NCI-H446 (cell line): ENCODE measurements around the gene ZNF205.
A peak's percentile ranks its signal among the peaks of the same experiment; 100 is the strongest.
"Not testable (repeated sequence)": the region's sequence is repeated elsewhere in the genome, so short reads cannot be mapped to it uniquely, and the experiment has no call there.

Source experiments
- DNase-seq, 2 experiments: peaks; one replicate each; lab custom pipeline; 2025; lab: John Stamatoyannopoulos, UW

The ZNF205 gene

GRCh38 chr16:3148256-3149192, 36.1 kb downstream of the ZNF205 start:
- no peak for DNase-seq

GRCh38 chr16:3149193-3149530, 36.8 kb downstream of the ZNF205 start:
- DNase-seq: no peak

GRCh38 chr16:3149630-3150345, 37.4 kb downstream of the ZNF205 start:
- peak in 1 of 2 experiments; percentile 36 for DNase-seq

DNA sequence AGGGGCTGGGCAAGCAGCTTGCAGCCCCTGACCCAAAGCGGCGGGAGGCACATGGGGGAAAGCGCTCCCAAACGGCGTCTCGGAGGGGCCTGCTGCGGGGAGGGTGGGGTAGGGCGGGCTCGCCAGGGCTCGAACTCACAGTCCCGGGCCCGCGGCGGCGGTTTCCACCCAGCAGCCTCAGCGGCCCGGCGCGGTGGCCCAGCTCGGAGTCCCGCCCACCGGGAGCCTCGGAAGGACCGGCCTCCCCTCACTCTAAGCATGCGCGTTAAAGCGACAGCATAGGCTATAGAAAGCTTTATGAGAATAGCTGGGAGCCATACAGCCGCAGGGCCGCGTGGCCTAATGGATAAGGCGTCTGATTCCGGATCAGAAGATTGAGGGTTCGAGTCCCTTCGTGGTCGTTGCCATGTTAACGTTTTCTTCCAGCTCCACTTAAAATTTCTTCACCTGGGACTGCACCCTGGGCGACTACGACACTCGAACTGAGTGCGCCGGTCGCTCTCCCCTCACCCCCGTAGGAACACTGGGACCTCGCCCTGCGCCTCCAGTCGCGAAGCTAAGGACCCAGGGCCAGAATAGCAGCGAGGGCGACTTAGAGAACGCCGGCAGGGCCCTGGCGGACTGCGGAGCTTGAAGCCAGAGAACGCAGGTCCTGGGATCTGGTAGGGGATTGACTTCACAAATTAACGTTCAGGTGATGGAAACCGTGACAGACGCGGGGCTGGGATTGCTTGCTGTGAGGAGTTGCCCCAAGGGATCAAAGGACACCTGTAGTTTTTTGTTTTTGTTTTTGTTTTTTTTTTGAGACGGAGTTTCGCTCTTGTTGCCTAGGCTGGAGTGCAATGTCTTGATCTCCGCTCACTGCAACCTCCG, 38.2 kb downstream of the ZNF205 start:
- DNase-seq: peak; percentile 94 to 97

- peak in 1 of 2 experiments; percentile 68 for DNase-seq
Measured at GRCh38 chr16:3152027-3152276, 39.6 kb downstream of the ZNF205 start.

GRCh38 chr16:3152277-3152990, 40.0 kb downstream of the ZNF205 start:
- peak; percentile 88 to 95 for DNase-seq

DNA sequence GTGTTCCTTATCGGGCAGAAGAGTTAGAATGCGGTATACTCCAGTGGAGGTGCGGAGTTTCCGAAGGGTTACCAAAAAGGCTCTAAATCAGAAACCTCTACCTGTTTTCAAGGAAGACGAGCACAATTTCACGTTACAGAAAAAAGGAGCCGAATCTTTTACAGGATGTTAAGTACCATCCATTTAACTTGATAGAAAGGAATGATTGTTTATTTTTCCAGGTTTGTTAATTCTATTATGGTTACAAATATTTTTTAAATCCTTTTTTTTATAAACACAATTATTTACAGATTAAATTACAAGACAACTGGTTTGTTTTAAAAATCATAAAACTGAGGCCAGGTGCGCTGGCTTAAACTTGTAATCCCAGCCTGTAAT, 40.6 kb downstream of the ZNF205 start:
- no peak for DNase-seq

- no peak for DNase-seq
Measured at GRCh38 chr16:3155181-3155580, 42.8 kb downstream of the ZNF205 start.

DNA sequence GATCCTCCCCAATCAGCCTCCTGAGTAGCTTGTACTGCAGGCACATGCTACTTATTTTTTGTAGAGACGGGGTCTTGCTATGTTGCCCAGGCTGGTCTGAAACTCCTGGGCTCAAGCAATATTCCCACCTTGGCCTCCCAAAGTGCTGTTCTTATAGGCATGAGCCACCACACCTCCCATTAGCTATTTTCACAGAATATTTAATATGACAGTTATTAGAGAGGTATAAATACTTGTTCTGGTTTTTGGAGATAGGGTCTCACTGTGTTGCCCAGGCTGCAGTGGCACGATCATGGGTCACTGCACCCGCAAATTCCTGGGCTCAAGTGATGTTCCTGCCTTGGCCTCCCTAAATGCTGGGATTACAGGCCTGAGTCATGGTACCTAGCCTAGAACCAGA, 43.6 kb downstream of the ZNF205 start:
- no peak for DNase-seq

DNA sequence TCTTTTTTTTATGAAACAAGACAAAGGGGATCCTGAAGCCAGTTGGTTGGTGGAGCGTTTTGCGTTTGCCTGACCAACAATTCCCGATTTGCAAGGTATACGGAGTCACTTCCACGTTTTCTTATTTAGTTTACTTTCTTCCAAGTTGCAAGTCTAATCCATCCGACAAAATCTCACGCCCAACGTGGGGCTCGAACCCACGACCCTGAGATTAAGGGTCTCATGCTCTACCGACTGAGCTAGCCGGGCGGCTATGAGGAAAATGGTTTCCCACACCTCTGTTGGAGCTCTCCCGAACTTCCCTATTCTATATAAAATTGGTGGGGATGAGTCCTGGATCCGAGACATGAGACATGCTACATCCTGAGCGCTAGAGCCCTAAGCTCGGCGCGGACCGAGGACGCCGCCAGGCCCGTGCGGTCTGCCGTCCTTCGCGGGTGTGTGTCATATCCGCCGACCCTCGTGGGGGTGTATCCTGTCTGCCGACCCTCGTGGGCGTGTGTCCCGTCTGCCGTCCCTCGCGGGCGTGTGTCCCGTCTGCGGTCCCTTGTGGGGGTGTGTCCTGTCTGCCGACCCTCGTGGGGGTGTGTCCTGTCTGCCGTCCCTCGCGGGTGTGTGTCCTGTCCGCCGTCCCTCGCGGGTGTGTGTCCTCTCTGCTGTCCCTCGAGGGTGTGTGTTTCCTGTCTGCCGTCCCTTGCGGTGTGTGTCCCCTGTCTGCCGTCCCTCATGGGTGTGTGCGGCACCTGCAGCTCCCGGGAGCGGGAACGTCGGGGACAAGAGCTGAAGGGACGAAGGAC, 45.0 kb downstream of the ZNF205 start:
- peak; percentile 77 to 93 for DNase-seq

GRCh38 chr16:3158026-3158509, 45.7 kb downstream of the ZNF205 start:
- no peak for DNase-seq

- peak; percentile 63 to 69 for DNase-seq
Measured at GRCh38 chr16:3158510-3159314, 46.3 kb downstream of the ZNF205 start.

DNA sequence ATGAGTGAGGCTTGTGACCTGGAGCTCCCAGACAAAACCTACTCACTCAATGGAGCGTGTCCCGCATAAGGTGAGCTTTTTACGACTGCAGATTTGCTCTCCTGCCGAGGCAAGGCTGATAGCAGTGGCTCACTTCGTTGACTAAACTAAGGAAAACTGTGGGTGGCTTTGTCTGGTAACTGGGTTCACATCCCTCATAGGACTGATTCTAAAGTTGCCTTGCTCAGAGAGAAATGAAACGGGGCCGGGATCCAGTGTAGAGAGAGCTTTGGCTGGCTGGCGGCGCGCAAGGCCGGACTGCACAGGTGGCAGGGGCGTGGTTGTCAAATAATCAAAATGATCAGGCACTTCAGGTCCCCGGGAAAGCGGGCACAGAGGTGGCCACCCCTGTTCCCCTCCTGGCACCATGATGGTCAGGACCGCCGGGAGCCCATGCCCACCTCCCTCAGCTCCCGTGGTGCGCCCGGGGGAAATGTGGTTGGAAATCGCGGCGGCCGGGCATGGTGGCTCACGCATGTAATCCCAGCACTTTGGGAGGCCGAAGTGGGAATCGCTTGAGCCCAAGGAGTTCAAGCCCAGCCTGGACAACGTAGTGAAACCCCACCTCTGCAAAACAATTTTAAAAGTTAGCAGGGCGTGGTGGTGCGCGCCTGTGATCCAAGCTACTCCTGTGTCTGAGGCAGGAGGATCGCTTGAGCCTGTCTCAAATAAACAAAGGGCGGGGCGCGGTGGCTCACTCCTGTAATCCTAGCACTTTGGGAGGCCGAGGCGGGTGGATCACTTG, 49.0 kb downstream of the ZNF205 start:
- no peak for DNase-seq

GRCh38 chr16:3164121-3164991, 52.0 kb downstream of the ZNF205 start:
- DNase-seq: no peak

DNA sequence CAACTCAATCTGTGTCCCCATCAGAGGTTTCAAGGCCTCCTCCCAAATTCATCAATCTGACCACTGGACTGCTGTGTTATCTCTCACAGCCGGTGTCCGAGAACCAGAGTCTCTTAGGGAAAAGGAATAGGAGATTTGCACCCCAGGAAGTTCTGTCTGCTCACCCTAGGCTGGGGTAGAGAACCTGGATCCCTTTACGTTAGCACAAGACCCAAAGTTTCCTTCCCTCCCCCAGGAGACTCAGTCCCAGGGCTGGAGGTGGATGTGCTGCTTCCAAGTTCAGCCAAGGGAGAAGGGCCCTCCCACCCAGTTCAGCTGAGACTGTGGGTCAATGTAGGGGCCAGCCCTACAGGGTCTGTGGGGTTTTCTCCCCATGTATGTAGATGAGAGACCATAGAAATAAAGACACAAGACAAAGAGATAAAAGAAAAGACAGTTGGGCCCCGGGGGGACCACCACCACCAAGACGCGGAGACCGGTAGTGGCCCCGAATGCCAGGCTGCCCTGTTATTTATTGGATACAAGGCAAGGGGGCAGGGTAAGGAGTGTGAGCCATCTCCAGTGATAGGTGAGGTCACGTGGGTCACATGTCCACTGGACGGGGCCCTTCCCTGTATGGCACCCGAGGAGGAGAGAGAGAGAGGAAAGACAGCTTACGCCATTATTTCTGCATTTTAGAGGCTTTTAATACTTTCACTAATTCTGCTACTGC, 52.9 kb downstream of the ZNF205 start:
- no peak for DNase-seq

DNA sequence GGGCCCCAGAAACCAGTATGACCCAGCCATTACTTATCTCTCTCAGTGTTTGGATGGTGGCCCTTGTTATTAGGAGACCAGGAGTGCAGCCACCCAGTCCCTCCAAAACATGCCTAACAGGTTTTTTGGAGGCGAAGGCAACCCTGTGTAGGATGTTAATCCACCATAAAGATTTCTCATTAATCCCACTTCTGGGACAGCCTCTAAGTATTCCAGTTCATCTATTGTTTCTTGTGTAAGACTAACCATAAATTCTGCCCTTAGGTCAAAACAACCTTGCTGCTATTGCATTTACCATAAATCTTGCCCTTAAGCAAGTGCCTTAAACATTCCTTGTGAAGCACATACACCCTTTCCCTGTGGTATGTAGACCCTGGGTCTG, 54.1 kb downstream of the ZNF205 start:
- DNase-seq: no peak

DNA sequence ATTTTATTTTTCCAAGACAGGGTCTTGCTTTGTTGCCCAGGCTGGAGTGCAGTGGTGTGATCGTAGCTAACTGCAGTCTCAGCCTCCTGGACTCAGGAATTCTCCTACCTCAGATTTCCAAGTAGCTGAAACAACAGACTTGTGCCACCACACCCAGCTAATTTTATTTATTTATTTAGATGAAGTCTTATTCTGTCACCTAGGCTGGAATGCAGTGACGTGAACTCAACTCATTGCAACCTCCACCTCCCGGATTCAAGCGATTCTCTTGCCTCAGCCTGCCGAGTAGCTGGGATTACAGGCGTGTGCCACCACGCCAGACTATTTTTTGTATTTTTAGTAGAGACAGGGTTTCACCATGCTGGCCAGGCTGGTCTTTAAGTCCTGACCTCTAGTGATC, 56.3 kb downstream of the ZNF205 start:
- DNase-seq: not testable (repeated sequence)
